Measurements from ENCODE around the gene CRYBB1. TPM values are rescaled to one million over a fixed set of nuclear protein-coding genes. Genes with fewer than 3 reads are reported as not detected.

Gene CRYBB1
- total and polyA plus RNA-seq, 2 donors (not counting 3 experiments of a cell fraction or from before 2014, with no cell fraction given) = not detected

DNA sequence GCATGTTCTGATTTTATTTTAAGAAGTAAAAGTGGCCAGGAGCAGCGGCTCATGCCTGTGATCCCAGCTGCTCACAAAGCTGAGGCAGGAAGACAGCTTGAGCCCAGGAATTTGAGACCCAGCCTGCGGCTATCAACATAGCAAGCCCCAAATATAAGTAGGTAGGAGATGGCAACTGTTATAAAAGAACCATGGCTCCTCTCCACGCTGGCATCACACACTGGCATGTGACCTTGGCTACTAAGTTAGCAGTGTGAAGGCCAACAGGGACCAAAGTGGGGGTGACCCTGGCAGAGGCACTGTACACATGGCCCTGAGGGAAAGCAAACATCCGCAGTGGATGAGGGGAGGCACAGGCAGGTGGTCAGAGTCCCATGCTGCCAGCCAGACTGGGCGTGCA, 60.9 kb downstream of the CRYBB1 start:
- FAIRE-seq = no peak
- H3K4me3 ChIP-seq (replicated peaks in 1 of 3; ENCODE audit: insufficient read depth in 1 of 3, low read depth in 1 of 3, low read length in 3 of 3) = no peak overlapping the region
- no peak for DNase-seq (ENCODE audit: low read depth, low spot score)
- no peak overlapping the region for H3K27ac ChIP-seq (ENCODE audit: insufficient read depth, low read depth, low read length)
- H3K27me3 ChIP-seq (ENCODE audit: control insufficient read depth in 2 of 2, insufficient read depth in 2 of 2, low read length in 2 of 2) = no peaks in the 10 kb centered on the region
- H3K4me1 ChIP-seq (ENCODE audit: control insufficient read depth, extremely low read depth, insufficient read depth, low read length) = peaks cover 24% of the 10 kb centered on the region
- no peaks in the 10 kb centered on the region for H3K9me1 ChIP-seq (replicated peaks; ENCODE audit: control insufficient read depth, extremely low read depth, insufficient read depth, low read length)
- CTCF ChIA-PET = no interaction called here
- TF ChIP-seq FOS (IDR thresholded peaks at IDR 0.05; ENCODE audit: borderline replicate concordance, insufficient read depth, low read length) (no peak), EZH2 (IDR thresholded peaks at IDR 0.05; ENCODE audit: borderline replicate concordance, low read depth, low read length, severe bottlenecking) (no peak), POLR2A (IDR thresholded peaks at IDR 0.05; ENCODE audit: low read depth, low read length) (no peak), GATA2 (IDR thresholded peaks at IDR 0.05; ENCODE audit: insufficient read depth, insufficient read length, low read depth, low read length) (no peak), JUN (IDR thresholded peaks at IDR 0.05; ENCODE audit: borderline replicate concordance, insufficient read depth, insufficient read length, low read depth) (no peak), POLR2AphosphoS5 (IDR thresholded peaks at IDR 0.05; ENCODE audit: insufficient read depth, low read depth, low read length) (no peak), MYC (IDR thresholded peaks at IDR 0.05; ENCODE audit: low read depth, low read length) (no peak)
- TF ChIP-seq, protein P1, sequence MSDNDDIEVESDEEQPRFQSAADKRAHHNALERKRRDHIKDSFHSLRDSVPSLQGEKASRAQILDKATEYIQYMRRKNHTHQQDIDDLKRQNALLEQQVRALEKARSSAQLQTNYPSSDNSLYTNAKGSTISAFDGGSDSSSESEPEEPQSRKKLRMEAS (IDR thresholded peaks at IDR 0.05; ENCODE audit: insufficient read depth, insufficient read length) = no peak
- TF ChIP-seq, protein P2, sequence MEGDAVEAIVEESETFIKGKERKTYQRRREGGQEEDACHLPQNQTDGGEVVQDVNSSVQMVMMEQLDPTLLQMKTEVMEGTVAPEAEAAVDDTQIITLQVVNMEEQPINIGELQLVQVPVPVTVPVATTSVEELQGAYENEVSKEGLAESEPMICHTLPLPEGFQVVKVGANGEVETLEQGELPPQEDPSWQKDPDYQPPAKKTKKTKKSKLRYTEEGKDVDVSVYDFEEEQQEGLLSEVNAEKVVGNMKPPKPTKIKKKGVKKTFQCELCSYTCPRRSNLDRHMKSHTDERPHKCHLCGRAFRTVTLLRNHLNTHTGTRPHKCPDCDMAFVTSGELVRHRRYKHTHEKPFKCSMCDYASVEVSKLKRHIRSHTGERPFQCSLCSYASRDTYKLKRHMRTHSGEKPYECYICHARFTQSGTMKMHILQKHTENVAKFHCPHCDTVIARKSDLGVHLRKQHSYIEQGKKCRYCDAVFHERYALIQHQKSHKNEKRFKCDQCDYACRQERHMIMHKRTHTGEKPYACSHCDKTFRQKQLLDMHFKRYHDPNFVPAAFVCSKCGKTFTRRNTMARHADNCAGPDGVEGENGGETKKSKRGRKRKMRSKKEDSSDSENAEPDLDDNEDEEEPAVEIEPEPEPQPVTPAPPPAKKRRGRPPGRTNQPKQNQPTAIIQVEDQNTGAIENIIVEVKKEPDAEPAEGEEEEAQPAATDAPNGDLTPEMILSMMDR (IDR thresholded peaks at IDR 0.05; ENCODE audit: extremely low read depth in 1 of 2, insufficient read depth in 1 of 2, low read depth in 1 of 2, low read length in 2 of 2) = no peak
- H4K20me1 ChIP-seq (replicated peaks; ENCODE audit: control insufficient read depth, extremely low read depth, insufficient read depth, low read length) = no peaks in the 10 kb centered on the region
- no TSS peak for BruUV-seq (replicated peaks)
- no peaks in the 10 kb centered on the region for H3K9me3 ChIP-seq (replicated peaks; ENCODE audit: control insufficient read depth, insufficient read depth, low read length)
- H3K4me2 ChIP-seq (ENCODE audit: insufficient read depth, low read length) = no peak overlapping the region
- dilution Hi-C loops (cut with MboI; ENCODE audit: extremely low pct_ligation_motif_present, low sequenced_read_pairs) (no loop called here), intact Hi-C loops (cut with micrococcal nuclease) (no loop called here)
- H3K79me2 ChIP-seq (ENCODE audit: control insufficient read depth, insufficient read depth, low read length) = peaks cover 16% of the 10 kb centered on the region
- H3K36me3 ChIP-seq (ENCODE audit: control insufficient read depth in 2 of 2, extremely low read depth in 1 of 2, insufficient read depth in 2 of 2, low read length in 2 of 2) = peaks cover 0 to 8% of the 10 kb centered on the region in 2 experiments
- no peak overlapping the region for H3K9ac ChIP-seq (replicated peaks; ENCODE audit: extremely low read depth, insufficient read depth, low read length)
- POLR2A ChIA-PET = no interaction called here
- no peak overlapping the region for H2AFZ ChIP-seq (ENCODE audit: low read depth, low read length)

Data from endothelial cell of umbilical vein (primary cell).